ENCODE measurements around the gene GSS. TPM values are rescaled to one million over a fixed set of nuclear protein-coding genes. Genes with fewer than 3 reads are reported as not detected.
A peak's percentile ranks its signal among the peaks of the same experiment; 100 is the strongest.

Gene GSS
- total and polyA plus RNA-seq, 12 donors = 52.4 to 120 (median 79.6) TPM

DNA sequence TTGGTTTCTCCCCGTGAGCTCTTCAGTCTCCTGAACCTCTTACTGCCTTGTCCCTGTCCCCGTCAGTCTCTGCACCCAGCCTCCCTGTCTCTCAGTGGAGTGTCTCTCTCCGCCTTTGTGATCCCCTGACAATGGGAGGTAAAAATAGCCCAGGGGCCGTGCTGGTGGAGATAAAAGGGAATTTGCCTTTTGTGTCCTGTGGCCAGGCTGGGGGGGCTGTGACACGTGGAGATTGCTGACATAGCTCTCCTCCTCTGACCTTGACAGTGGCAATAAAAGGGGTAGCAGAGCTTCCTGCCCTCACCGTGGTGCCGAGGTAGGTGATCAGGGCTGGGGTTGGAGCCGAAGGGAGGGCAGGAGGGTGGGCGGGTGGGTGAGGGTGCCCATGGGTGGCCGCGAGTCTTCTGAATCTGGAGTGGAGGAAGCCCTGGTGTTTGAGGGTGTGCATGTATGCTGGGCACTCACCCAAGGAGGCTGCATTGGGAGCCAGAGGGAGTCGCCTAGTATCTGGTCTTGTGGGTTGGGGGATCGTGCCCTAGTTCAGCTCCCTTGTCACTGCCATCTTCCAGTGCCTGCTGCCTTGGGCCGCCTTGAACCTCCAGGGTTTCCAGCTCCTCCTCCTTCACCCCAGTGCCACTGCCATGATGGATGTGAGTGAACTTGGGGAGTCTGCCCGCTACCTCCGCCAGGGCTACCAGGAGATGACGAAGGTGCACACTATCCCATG, 21.9 kb upstream of the GSS start:
- intact Hi-C loops (cut with DNase I) = no loop called here
- Histone ChIP-seq H3K4me3 (no peak overlapping the region), H3K27ac (no peak overlapping the region)

GRCh38 chr20:34976286-34976685, 20.7 kb upstream of the GSS start:
- Histone ChIP-seq H3K27ac (no peak overlapping the region), H3K4me3 (no peak overlapping the region), H3K4me1 (replicated peaks in 1 of 2) (peaks cover 0 to 3% of the 10 kb centered on the region in 2 donors), H3K9me3 (replicated peaks in 1 of 3) (no peaks in the 10 kb centered on the region), H3K27me3 (no peaks in the 10 kb centered on the region), H3K36me3 (replicated peaks in 1 of 2) (no peaks in the 10 kb centered on the region)
- 72 to 92% (median 85%) methylated on average over 10 to 12 of the region's 12 CpGs for WGBS, 4 donors
- no peak for DNase-seq
- TF ChIP-seq CTCF (IDR thresholded peaks at IDR 0.05) (no peak), POLR2A (IDR thresholded peaks at IDR 0.05) (no peak)
- intact Hi-C loops (cut with DNase I) = no loop called here

More for the DNA sequence above, 21.9 kb upstream of the GSS start:
- no peaks in the 10 kb centered on the region for H3K9me3 ChIP-seq (replicated peaks in 1 of 3)
- no peaks in the 10 kb centered on the region for H3K36me3 ChIP-seq (replicated peaks in 1 of 2)
- H3K4me1 ChIP-seq (replicated peaks in 1 of 2) = peaks cover 0 to 3% of the 10 kb centered on the region in 2 donors
- no peak for DNase-seq
- TF ChIP-seq CTCF (IDR thresholded peaks at IDR 0.05) (no peak), POLR2A (IDR thresholded peaks at IDR 0.05) (no peak)
- WGBS, 4 donors = 42 to 59% (median 48%) methylated on average over 9 to 17 of the region's 17 CpGs
- H3K27me3 ChIP-seq = no peaks in the 10 kb centered on the region

DNA sequence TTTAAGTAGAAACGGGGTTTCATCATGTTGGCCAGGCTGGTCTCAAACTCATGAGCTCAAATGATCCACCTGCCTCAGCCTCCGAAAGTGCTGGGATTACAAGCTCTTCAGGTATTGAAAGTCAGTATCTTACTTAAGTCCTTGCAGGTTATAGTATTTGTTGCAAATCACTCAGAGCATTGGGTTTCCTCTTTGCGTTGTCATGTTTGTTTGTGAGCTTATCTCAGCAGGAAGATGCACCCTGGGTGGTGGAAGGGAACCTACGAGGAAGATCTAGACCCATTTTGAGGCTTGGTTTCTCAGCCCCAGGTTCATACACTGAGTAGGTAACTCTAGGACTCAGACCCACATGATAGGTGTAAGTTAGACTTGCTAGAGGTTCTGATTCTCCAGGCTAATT, 18.6 kb upstream of the GSS start:
- Histone ChIP-seq H3K4me1 (replicated peaks in 1 of 2) (peaks cover 0 to 3% of the 10 kb centered on the region in 2 donors), H3K4me3 (no peak overlapping the region), H3K27me3 (no peaks in the 10 kb centered on the region), H3K27ac (no peak overlapping the region), H3K9me3 (replicated peaks in 1 of 3) (no peaks in the 10 kb centered on the region), H3K36me3 (replicated peaks in 1 of 2) (no peaks in the 10 kb centered on the region)
- intact Hi-C loops (cut with DNase I) = no loop called here
- no peak for DNase-seq
- WGBS, 4 donors = 72 to 96% (median 82%) methylated on average over 4 of the region's 4 CpGs
- TF ChIP-seq CTCF (IDR thresholded peaks at IDR 0.05) (no peak), POLR2A (IDR thresholded peaks at IDR 0.05) (no peak)

DNA sequence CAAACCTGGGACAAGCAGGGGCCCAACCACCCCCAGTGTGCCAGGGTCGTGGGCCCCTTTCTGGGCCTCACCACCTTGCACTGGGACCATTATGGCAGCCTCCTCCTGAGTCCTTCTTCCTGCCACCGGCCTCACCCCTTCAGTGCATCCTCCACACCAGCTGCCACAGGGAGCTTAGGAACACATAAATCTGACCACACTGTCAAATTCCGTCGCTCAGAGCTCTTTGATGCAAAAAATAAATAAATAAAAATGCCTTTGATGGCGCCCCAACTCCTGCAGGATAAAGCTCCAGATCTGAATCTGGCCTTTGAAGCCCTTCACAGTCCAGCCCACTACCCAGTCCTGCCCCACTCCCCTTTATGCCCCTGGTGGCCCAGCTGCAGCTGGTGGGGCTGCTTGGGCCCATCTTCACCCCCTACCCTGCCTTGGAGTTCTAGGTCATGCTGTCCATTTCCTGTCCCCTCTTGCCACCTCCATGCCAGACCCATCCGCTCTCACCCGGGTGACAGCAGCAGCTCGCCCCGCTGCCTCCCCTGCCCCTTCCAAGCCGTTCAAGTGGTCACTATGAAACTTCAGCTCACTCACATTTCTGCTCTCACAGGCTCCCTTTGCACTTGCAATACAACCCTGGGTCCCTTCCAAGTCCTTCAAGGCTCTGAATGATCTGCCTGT, 16.1 kb upstream of the GSS start:
- Histone ChIP-seq H3K36me3 (replicated peaks in 1 of 2) (no peaks in the 10 kb centered on the region), H3K4me1 (replicated peaks in 1 of 2) (no peaks in the 10 kb centered on the region), H3K4me3 (no peak overlapping the region), H3K27me3 (no peaks in the 10 kb centered on the region), H3K9me3 (replicated peaks in 1 of 3) (no peaks in the 10 kb centered on the region), H3K27ac (no peak overlapping the region)
- TF ChIP-seq POLR2A (IDR thresholded peaks at IDR 0.05) (no peak), CTCF (IDR thresholded peaks at IDR 0.05) (no peak)
- intact Hi-C loops (cut with DNase I) = no loop called here
- peak in 1 of 7 donors; percentile 5 for DNase-seq
- WGBS, 4 donors = 75 to 87% (median 79%) methylated on average over 9 to 10 of the region's 10 CpGs
